Mesenchymal stem cell (in vitro differentiated cells and primary cell): Measurements from ENCODE around the gene REPIN1.
A peak's percentile ranks its signal among the peaks of the same experiment; 100 is the strongest.

Source experiments
- DNase-seq: peaks from one replicate; pipeline ENCODE4 v3.0.0-alpha.2; 2013
- H2AFZ ChIP-seq: one replicate; pipeline ENCODE4 v1.6.1; 2013; ENCODE audit warnings: low read depth, mild to moderate bottlenecking, control low read depth, inconsistent platforms, low read length, moderate library complexity
- H2AK5ac ChIP-seq: 2 replicates; pipeline ENCODE4 v1.6.1; 2013; ENCODE audit warnings: low read length, moderate library complexity, mild to moderate bottlenecking, inconsistent platforms; ENCODE audit not compliant: severe bottlenecking
- H2BK120ac ChIP-seq: one replicate; pipeline ENCODE4 v1.6.1; 2013; ENCODE audit warnings: low read depth, mild to moderate bottlenecking, inconsistent platforms, low read length, moderate library complexity
- H2BK12ac ChIP-seq, 2 experiments: one replicate each; pipeline ENCODE4 v1.6.1; 2013; ENCODE audit warnings: inconsistent platforms in 2 of 2, low read length in 2 of 2, mild to moderate bottlenecking in 2 of 2, moderate library complexity in 2 of 2, control low read depth in 1 of 2
- H2BK15ac ChIP-seq: one replicate; pipeline ENCODE4 v1.6.1; 2013; ENCODE audit warnings: mild to moderate bottlenecking, low read depth, inconsistent platforms; ENCODE audit not compliant: poor library complexity, severe bottlenecking
- H2BK5ac ChIP-seq: 2 replicates; pipeline ENCODE4 v1.6.1; 2013; ENCODE audit warnings: low read depth, mild to moderate bottlenecking, low read length, control low read depth, inconsistent platforms; ENCODE audit not compliant: poor library complexity, severe bottlenecking
- H3K14ac ChIP-seq, 2 experiments: one replicate each; pipeline ENCODE4 v1.6.1; 2013; ENCODE audit warnings: inconsistent platforms in 2 of 2, low read length in 2 of 2, control low read depth in 1 of 2, mild to moderate bottlenecking in 1 of 2, moderate library complexity in 1 of 2
- H3K18ac ChIP-seq, 2 experiments: one replicate each; pipeline ENCODE4 v1.6.1; 2013; ENCODE audit warnings: inconsistent platforms in 2 of 2, low read length in 2 of 2, control low read depth in 1 of 2, low read depth in 1 of 2, mild to moderate bottlenecking in 1 of 2
- H3K23ac ChIP-seq, 2 experiments: one replicate each; pipeline ENCODE4 v1.6.1; 2013; ENCODE audit warnings: inconsistent platforms in 2 of 2, low read length in 2 of 2, mild to moderate bottlenecking in 2 of 2, moderate library complexity in 2 of 2, control low read depth in 1 of 2
- H3K27ac ChIP-seq: 2 replicates; pipeline ENCODE4 v1.5.1; 2013; ENCODE audit warnings: mild to moderate bottlenecking, moderate library complexity, low read length, control low read depth, inconsistent platforms; ENCODE audit not compliant: poor library complexity, severe bottlenecking
- H3K27me3 ChIP-seq, 2 experiments: 2 replicates each; pipeline versions ENCODE4 v1.6.1 to v1.7.0; 2013; ENCODE audit warnings: low read length in 2 of 2, mild to moderate bottlenecking in 2 of 2, moderate library complexity in 2 of 2, control low read depth in 1 of 2, inconsistent platforms in 1 of 2; ENCODE audit not compliant: control insufficient read depth in 1 of 2, insufficient read depth in 1 of 2
- H3K36me3 ChIP-seq, 2 experiments: 2 replicates each; pipeline versions ENCODE4 v1.6.1 to v1.7.0; 2013; ENCODE audit warnings: low read length in 2 of 2, control low read depth in 1 of 2, inconsistent platforms in 1 of 2, low read depth in 1 of 2, mild to moderate bottlenecking in 1 of 2; ENCODE audit not compliant: insufficient read depth in 2 of 2, control insufficient read depth in 1 of 2
- H3K4ac ChIP-seq, 2 experiments: one replicate each; pipeline ENCODE4 v1.6.1; 2013; ENCODE audit warnings: inconsistent platforms in 2 of 2, low read length in 2 of 2, mild to moderate bottlenecking in 2 of 2, moderate library complexity in 2 of 2, control low read depth in 1 of 2, low read depth in 1 of 2
- H3K4me1 ChIP-seq: 2 replicates; pipeline ENCODE4 v1.6.1; 2013; ENCODE audit warnings: low read depth, low read length, control low read depth; ENCODE audit not compliant: control insufficient read depth, insufficient read depth
- H3K4me2 ChIP-seq: 2 replicates; pipeline ENCODE4 v1.6.1; 2013; ENCODE audit warnings: low read length, mild to moderate bottlenecking, inconsistent platforms; ENCODE audit not compliant: poor library complexity, severe bottlenecking
- H3K4me3 ChIP-seq, 2 experiments: 2 replicates each; pipeline versions ENCODE4 v1.5.1 to v1.7.0; 2013; ENCODE audit warnings: low read length in 2 of 2, mild to moderate bottlenecking in 2 of 2, control low read depth in 1 of 2, low read depth in 1 of 2; ENCODE audit not compliant: insufficient read depth in 1 of 2
- H3K79me1 ChIP-seq: replicated peaks from 2 replicates; pipeline ENCODE4 v1.6.1; 2013; ENCODE audit warnings: mild to moderate bottlenecking, control low read depth, low read length, inconsistent platforms; ENCODE audit not compliant: poor library complexity, severe bottlenecking
- H3K9ac ChIP-seq: 2 replicates; pipeline ENCODE4 v1.7.0; 2013; ENCODE audit warnings: mild to moderate bottlenecking, low read length, moderate library complexity
- H3K9me3 ChIP-seq: 2 replicates; pipeline ENCODE4 v1.7.0; 2013; ENCODE audit warnings: mild to moderate bottlenecking, low read length; ENCODE audit not compliant: control insufficient read depth
- H4K8ac ChIP-seq: one replicate; pipeline ENCODE4 v1.6.1; 2013; ENCODE audit warnings: inconsistent platforms, mild to moderate bottlenecking, low read length, moderate library complexity
- H4K91ac ChIP-seq: one replicate; pipeline ENCODE4 v1.6.1; 2013; ENCODE audit warnings: mild to moderate bottlenecking, low read length, inconsistent platforms
- WGBS: methylation state at CpG from one replicate; pipeline ENCODE4 v1.1.7; 2013; ENCODE audit warnings: mixed read lengths; 5-methylcytosine and 5-hydroxymethylcytosine counted together

The REPIN1 gene

DNA sequence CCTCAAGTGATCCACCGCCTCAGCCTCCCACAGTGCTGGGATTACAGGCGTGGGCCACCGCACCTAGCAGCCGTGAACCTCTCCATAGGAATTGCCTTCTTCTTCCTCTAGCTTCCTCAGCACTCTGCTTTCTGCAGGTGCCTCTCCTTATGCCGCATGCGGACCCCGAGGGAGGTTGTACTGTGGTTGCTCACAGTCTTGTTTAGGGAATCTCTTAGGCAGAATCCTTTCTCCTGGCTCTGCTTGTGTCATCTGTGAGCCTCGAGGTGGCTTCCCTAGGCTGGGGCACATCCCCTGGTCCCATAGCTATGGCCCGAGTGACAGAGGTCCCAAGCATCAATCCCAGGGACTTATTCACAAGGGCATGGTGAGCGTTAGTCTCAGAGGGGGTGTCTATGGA lies 48.6 kb downstream of the REPIN1 start:
- WGBS = 91% methylated on average over 10 of the region's 10 CpGs
- Histone ChIP-seq H3K9ac (no peak overlapping the region), H3K4me1 (peaks cover 8% of the 10 kb centered on the region), H3K79me1 (no peaks in the 10 kb centered on the region), H3K4ac (no peak overlapping the region), H4K91ac (no peak overlapping the region), H3K36me3 (no peaks in the 10 kb centered on the region), H2BK120ac (no peak overlapping the region), H3K14ac (no peak overlapping the region), H2BK15ac (no peak overlapping the region), H2AK5ac (no peak overlapping the region), H2BK5ac (peak overlapping the region; percentile 8), H2BK12ac (no peak overlapping the region), H3K23ac (no peak overlapping the region), H3K27ac (no peak overlapping the region), H4K8ac (no peak overlapping the region), H3K9me3 (no peaks in the 10 kb centered on the region), H3K4me3 (no peak overlapping the region), H2AFZ (no peak overlapping the region), H3K4me2 (no peak overlapping the region), H3K27me3 (peaks cover 0 to 5% of the 10 kb centered on the region in 2 experiments), H3K18ac (no peak overlapping the region)
- no peak for DNase-seq

DNA sequence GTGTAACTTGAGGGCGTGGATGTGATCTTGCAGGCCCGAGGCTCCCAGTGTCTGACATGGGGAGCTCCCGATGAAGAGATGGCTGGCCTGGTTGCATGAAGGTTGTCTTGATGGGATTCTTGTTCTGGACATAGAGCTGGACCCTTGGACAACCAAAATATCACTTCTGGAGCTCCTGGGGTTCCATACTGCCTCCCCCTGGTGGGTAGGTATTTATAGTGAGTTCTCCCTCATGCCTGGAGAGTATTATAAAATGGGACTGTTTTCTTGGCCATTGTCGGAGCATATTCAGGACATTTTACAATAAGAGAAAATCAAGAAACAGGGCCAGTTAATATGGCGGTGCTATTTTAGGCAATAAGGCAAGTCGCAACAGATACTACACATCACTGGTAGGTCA lies 49.2 kb downstream of the REPIN1 start:
- no peaks in the 10 kb centered on the region for H3K36me3 ChIP-seq
- no peak overlapping the region for H3K14ac ChIP-seq
- no peak overlapping the region for H3K4ac ChIP-seq
- H3K4me3 ChIP-seq = no peak overlapping the region
- H2BK12ac ChIP-seq = no peak overlapping the region
- H2AFZ ChIP-seq = no peak overlapping the region
- no peak overlapping the region for H2BK15ac ChIP-seq
- no peak overlapping the region for H2AK5ac ChIP-seq
- peaks cover 8% of the 10 kb centered on the region for H3K4me1 ChIP-seq
- no peaks in the 10 kb centered on the region for H3K9me3 ChIP-seq
- H3K4me2 ChIP-seq = no peak overlapping the region
- no peak overlapping the region for H2BK5ac ChIP-seq
- H2BK120ac ChIP-seq = no peak overlapping the region
- no peak overlapping the region for H3K18ac ChIP-seq
- WGBS = 97% methylated on average over 6 of the region's 6 CpGs
- H4K8ac ChIP-seq = no peak overlapping the region
- no peak overlapping the region for H3K23ac ChIP-seq
- H3K27ac ChIP-seq = no peak overlapping the region
- no peak for DNase-seq
- no peak overlapping the region for H4K91ac ChIP-seq
- peaks cover 0 to 5% of the 10 kb centered on the region in 2 experiments for H3K27me3 ChIP-seq
- H3K9ac ChIP-seq = no peak overlapping the region
- H3K79me1 ChIP-seq = no peaks in the 10 kb centered on the region

GRCh38 chr7:150420242-150420641 lies 51.6 kb downstream of the REPIN1 start:
- no peak overlapping the region for H2BK15ac ChIP-seq

DNA sequence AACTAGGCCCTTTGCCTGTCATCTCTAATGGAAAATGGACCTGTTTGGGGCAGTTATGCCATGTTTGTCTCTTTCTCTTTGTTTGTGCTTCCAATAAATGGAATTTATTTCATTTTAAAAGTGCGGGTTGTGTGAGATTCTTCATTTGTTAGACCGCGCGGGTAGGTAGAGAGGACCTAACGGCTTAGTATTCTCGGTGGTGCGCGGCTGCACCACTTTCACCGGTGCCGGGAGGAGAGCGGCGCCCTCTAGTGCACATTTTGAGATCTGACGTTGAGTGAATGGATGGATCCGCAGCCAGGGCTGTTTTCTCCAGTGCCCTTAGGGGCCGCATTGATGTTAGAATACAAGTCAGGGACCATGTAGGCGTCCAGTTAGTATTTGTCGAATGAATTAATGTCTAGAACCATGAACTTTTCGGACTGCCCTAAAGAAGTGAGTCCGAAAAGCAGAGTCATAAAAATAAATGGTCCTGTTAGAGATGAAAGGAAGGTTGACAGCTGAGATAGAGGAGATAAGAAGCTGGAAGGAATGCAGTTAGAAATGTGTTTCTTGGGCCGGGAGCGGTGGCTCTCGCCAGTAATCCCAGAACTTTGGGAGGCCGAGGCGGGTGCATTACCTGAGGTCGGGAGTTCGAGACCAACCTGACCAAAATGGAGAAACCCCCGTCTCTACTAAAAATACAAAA lies 52.5 kb downstream of the REPIN1 start:
- no peak overlapping the region for H2BK5ac ChIP-seq
- H3K4me1 ChIP-seq = no peaks in the 10 kb centered on the region
- H3K14ac ChIP-seq = no peak overlapping the region
- H3K23ac ChIP-seq = no peak overlapping the region
- no peaks in the 10 kb centered on the region for H3K79me1 ChIP-seq
- no peak overlapping the region for H3K27ac ChIP-seq
- no peak overlapping the region for H3K4ac ChIP-seq
- H3K27me3 ChIP-seq = no peaks in the 10 kb centered on the region
- H4K91ac ChIP-seq = no peak overlapping the region
- peak overlapping the region; percentile 24 for H3K9ac ChIP-seq
- no peak overlapping the region for H2BK120ac ChIP-seq
- H2BK15ac ChIP-seq = no peak overlapping the region
- 22% methylated on average over 26 of the region's 27 CpGs for WGBS
- no peak overlapping the region for H2BK12ac ChIP-seq
- H4K8ac ChIP-seq = no peak overlapping the region
- no peak overlapping the region for H2AFZ ChIP-seq
- H3K4me3 ChIP-seq = no peak overlapping the region
- H3K9me3 ChIP-seq = no peaks in the 10 kb centered on the region
- DNase-seq = peak; percentile 72
- H2AK5ac ChIP-seq = no peak overlapping the region
- H3K36me3 ChIP-seq = no peaks in the 10 kb centered on the region
- H3K4me2 ChIP-seq = no peak overlapping the region
- H3K18ac ChIP-seq = no peak overlapping the region

More at GRCh38 chr7:150420242-150420641, 51.6 kb downstream of the REPIN1 start:
- no peak overlapping the region for H3K4me3 ChIP-seq
- no peak overlapping the region for H2AFZ ChIP-seq
- no peak overlapping the region for H3K27ac ChIP-seq
- no peaks in the 10 kb centered on the region for H3K9me3 ChIP-seq
- H2AK5ac ChIP-seq = no peak overlapping the region
- DNase-seq = no peak
- H2BK120ac ChIP-seq = no peak overlapping the region
- H3K18ac ChIP-seq = no peak overlapping the region
- H3K36me3 ChIP-seq = no peaks in the 10 kb centered on the region
- H2BK5ac ChIP-seq = no peak overlapping the region
- no peak overlapping the region for H3K4me2 ChIP-seq
- no peak overlapping the region for H3K4ac ChIP-seq
- H3K27me3 ChIP-seq = no peaks in the 10 kb centered on the region
- H3K9ac ChIP-seq = no peak overlapping the region
- H2BK12ac ChIP-seq = no peak overlapping the region
- 82% methylated on average over 2 of the region's 2 CpGs for WGBS
- no peaks in the 10 kb centered on the region for H3K4me1 ChIP-seq
- H4K91ac ChIP-seq = no peak overlapping the region
- H3K23ac ChIP-seq = no peak overlapping the region
- no peak overlapping the region for H4K8ac ChIP-seq
- H3K79me1 ChIP-seq = no peaks in the 10 kb centered on the region
- no peak overlapping the region for H3K14ac ChIP-seq
